SU-DHL-6 (cell line): ENCODE data around the gene POU2F3.
A peak's percentile ranks its signal among the peaks of the same experiment; 100 is the strongest.

Source experiments
- H2AFZ ChIP-seq: fragments of 200-600 bp; sonication (generic); 2 replicates; pipeline ENCODE4 v1.6.1; 2014; ENCODE audit warnings: low read depth, mild to moderate bottlenecking, moderate library complexity, mixed read lengths, antibody characterized with exemption, low read length; ENCODE audit not compliant: severe bottlenecking
- H3F3A ChIP-seq: fragments of 200-600 bp; shearing (Covaris generic); 2 replicates; pipeline ENCODE4 v1.6.0; 2016; ENCODE audit warnings: antibody characterized with exemption, mild to moderate bottlenecking; ENCODE audit not compliant: insufficient read depth
- H3K27ac ChIP-seq: fragments of 200-600 bp; sonication (generic); 2 replicates; pipeline ENCODE4 v1.5.1; 2016; ENCODE audit warnings: low read depth, mild to moderate bottlenecking, low read length, moderate library complexity, mixed read lengths
- H3K27me3 ChIP-seq: fragments of 200-600 bp; sonication (generic), shearing (Covaris generic); 2 replicates; pipeline ENCODE4 v1.6.0; 2014; ENCODE audit warnings: mild to moderate bottlenecking, low read length
- H3K36me3 ChIP-seq: fragments of 200-600 bp; sonication (generic); 2 replicates; pipeline ENCODE4 v1.6.1; 2014; ENCODE audit warnings: mild to moderate bottlenecking, low read length, mixed read lengths
- H3K4me2 ChIP-seq: fragments of 300-600, 200-600 bp; shearing (Covaris generic), sonication (generic); 2 replicates; pipeline ENCODE4 v1.6.0; 2014; ENCODE audit warnings: low read length, low read depth, mild to moderate bottlenecking; ENCODE audit not compliant: poor library complexity, severe bottlenecking
- H3K4me3 ChIP-seq: fragments of 200-600 bp; sonication (generic); 2 replicates; pipeline ENCODE4 v1.5.1; 2014; ENCODE audit warnings: antibody characterized with exemption, low read length, mild to moderate bottlenecking, mixed read lengths; ENCODE audit not compliant: insufficient read depth, poor library complexity, severe bottlenecking
- H3K79me2 ChIP-seq: fragments of 200-600 bp; sonication (generic); 2 replicates; pipeline ENCODE4 v1.6.1; 2014; ENCODE audit warnings: mild to moderate bottlenecking, low read length, moderate library complexity; ENCODE audit not compliant: insufficient read depth
- H3K9ac ChIP-seq: fragments of 200-600 bp; sonication (generic); 2 replicates; pipeline ENCODE4 v1.7.0; 2014; ENCODE audit warnings: mild to moderate bottlenecking, low read length
- H3K9me2 ChIP-seq: fragments of 200-600 bp; sonication (generic); replicated peaks from 2 replicates; pipeline ENCODE4 v1.6.1; 2014; ENCODE audit warnings: low read length; ENCODE audit not compliant: insufficient read depth
- H3K9me3 ChIP-seq: fragments of 200-600 bp; sonication (generic); 2 replicates; pipeline ENCODE4 v1.6.1; 2014; ENCODE audit warnings: low read length, mixed read lengths; ENCODE audit not compliant: insufficient read depth
- H4K20me1 ChIP-seq: fragments of 200-600 bp; sonication (generic); 2 replicates; pipeline ENCODE4 v1.6.1; 2014; ENCODE audit warnings: low read depth, mild to moderate bottlenecking, antibody characterized with exemption, low read length, moderate library complexity, mixed read lengths
- CTCF ChIP-seq: fragments of 200-600 bp; sonication (generic); IDR thresholded peaks from one replicate; pipeline ENCODE4 v1.5.1; 2017; ENCODE audit warnings: antibody characterized with exemption, mild to moderate bottlenecking, low read length, moderate library complexity; ENCODE audit not compliant: insufficient read depth, poor library complexity, severe bottlenecking
- EZH2phosphoT487 ChIP-seq: fragments of 200-600 bp; sonication (generic), shearing (Covaris generic); conservative IDR thresholded peaks from 2 replicates; pipeline ENCODE4 v1.6.1; 2018; ENCODE audit warnings: mild to moderate bottlenecking, antibody characterized with exemption, low read length, moderate library complexity, mixed read lengths

POU2F3 gene

GRCh38 chr11:120318906-120319305 lies 79.0 kb downstream of the POU2F3 start:
- no peak overlapping the region for H3K4me2 ChIP-seq
- H3K27me3 ChIP-seq = no peaks in the 10 kb centered on the region
- no peak for TF ChIP-seq EZH2phosphoT487
- no peak for TF ChIP-seq CTCF
- no peaks in the 10 kb centered on the region for H3K79me2 ChIP-seq
- H3F3A ChIP-seq = no peaks in the 10 kb centered on the region
- no peaks in the 10 kb centered on the region for H4K20me1 ChIP-seq
- no peak overlapping the region for H3K4me3 ChIP-seq
- H2AFZ ChIP-seq = no peak overlapping the region
- no peak overlapping the region for H3K27ac ChIP-seq
- no peaks in the 10 kb centered on the region for H3K36me3 ChIP-seq
- no peak overlapping the region for H3K9ac ChIP-seq
- no peaks in the 10 kb centered on the region for H3K9me3 ChIP-seq
- H3K9me2 ChIP-seq = no peaks in the 10 kb centered on the region

GRCh38 chr11:120324932-120325810 lies 85.2 kb downstream of the POU2F3 start, which contains the start of gene TLCD5:
Gene TLCD5, plus strand, starts transcription at chr11:120325299. Its CDS starts 2,143 bp downstream, at chr11:120327442.
- no peak within 1 kb of the TSS for H3K27ac ChIP-seq
- H3K9me3 ChIP-seq = no peaks in the 10 kb centered on the region
- no peak for TF ChIP-seq CTCF
- no peak for TF ChIP-seq EZH2phosphoT487
- no peaks in the 10 kb centered on the region for H3K9me2 ChIP-seq
- H3K36me3 ChIP-seq = no peaks in the 10 kb centered on the region
- H3K4me2 ChIP-seq = peak within 1 kb of the TSS; percentile 29
- no peaks in the 10 kb centered on the region for H3F3A ChIP-seq
- no peaks in the 10 kb centered on the region for H3K79me2 ChIP-seq
- H3K9ac ChIP-seq = peak within 1 kb of the TSS; percentile 10; the same call in 1 of the 2 replicates
- peak within 1 kb of the TSS; percentile 11 for H2AFZ ChIP-seq
- peak within 1 kb of the TSS; percentile 17 for H3K4me3 ChIP-seq
- H4K20me1 ChIP-seq = no peaks in the 10 kb centered on the region
- H3K27me3 ChIP-seq = no peaks in the 10 kb centered on the region

GRCh38 chr11:120326228-120326627 lies 86.3 kb downstream of the POU2F3 start:
- TF ChIP-seq EZH2phosphoT487 (no peak), CTCF (no peak)
- Histone ChIP-seq H3K9ac (no peak overlapping the region), H3K4me2 (no peak overlapping the region), H2AFZ (no peak overlapping the region), H3K36me3 (no peaks in the 10 kb centered on the region), H4K20me1 (no peaks in the 10 kb centered on the region), H3K27me3 (no peaks in the 10 kb centered on the region), H3K79me2 (no peaks in the 10 kb centered on the region), H3K4me3 (no peak overlapping the region), H3F3A (no peaks in the 10 kb centered on the region), H3K9me2 (no peaks in the 10 kb centered on the region), H3K27ac (no peak overlapping the region), H3K9me3 (no peaks in the 10 kb centered on the region)
